A549 treated with DMSO at 1 μM for 4 hours (cell line): ENCODE measurements around the gene RNF121. TPM values are rescaled to one million over a fixed set of nuclear protein-coding genes. Genes with fewer than 3 reads are reported as not detected.

Source experiments
- total RNA-seq: library from RNA; stranded (reverse); fragments of 200-300 nt; extraction: Qiagen RNA extraction; gene quantifications from 5 replicates; pipeline ENCODE4 v1.2.3, GENCODE V29; 2022; ENCODE audit warnings: low read depth

The RNF121 gene
- total RNA-seq: 56.5 to 61.4 TPM (median 59.3 TPM) in 5 replicates

DNA sequence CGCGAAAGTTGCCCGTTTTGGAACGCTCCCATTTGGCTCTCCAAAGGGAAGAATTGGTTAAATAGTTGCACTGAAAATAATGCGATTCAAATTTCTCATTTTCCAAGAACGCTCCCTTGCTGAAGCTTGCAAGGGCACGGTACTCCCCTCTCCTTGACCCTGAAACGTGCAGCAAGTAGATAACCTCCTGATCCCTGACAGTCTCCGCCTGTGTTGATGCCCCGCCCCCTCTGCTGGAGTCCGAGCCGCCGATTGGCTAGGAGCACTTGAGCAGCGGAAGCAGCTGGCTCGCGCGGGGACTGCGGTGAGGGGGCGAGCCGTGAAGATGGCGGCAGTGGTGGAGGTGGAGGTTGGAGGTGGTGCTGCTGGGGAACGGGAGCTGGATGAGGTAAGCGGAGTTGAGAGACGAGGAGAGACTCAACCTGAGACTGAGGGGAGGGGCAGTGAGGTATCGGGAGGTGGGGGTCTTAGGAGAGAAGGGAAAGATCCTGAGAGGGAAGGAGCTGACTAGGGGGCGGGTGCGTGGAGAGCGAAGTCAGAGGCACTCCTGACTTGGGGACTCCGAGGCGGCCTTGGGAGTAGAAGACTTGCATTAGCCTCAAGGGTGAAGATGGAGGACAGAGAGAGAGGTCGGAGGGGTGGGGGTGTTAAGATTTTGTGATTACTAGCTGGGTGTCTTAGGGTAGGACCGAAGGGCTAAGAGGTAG lies at the start of gene RNF121:
Gene RNF121 (plus strand): TSS at position 310 of the 707 bp plus-strand sequence. CDS start 16 bp downstream, at position 326.

DNA sequence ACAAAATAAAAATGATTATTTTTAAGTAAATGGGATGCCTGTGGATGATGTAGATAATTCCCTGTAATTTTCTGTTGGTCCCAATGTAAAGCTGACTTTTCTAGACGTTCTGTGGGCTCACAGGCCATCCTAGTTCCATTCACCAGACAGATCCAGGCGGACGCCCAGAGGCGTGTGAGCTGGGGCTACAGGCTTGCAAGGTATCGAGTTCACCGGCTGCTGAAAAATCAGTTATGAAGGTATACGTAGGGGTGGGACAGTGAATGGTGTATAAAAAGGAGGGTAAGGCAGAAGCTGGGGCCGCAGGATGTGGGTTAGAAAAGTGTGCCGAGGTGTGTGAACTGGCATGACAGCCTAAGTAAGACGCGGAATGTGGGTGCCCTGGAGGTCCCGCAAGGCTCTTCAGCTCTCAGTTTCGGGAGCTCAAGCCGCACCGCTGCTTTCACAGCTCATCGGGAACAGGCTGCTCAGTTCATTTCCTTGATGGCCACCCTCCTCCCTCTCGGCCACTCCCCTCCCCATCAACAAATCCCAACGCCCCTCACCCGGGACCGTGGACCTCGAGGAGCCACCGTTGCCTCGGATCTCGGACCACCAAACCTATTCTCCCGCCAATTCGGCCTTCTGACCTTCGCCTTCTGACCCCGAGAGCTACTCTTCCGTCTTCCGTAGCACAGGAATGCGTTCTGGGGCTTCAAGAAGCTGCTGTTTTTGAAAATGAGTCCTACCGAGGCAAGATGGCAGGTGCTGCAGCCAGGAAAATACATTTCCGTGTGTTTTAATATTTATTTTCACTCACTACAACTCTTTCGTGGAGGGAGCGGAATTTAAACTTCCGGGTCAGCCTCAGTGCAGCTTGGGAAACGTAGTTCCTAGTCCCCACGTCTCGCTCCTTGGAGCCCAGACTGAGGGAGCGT lies 768 bp upstream of the RNF121 start, which contains the start of gene XNDC1N:
Gene XNDC1N (minus strand): TSS at position 775 of the 917 bp plus-strand sequence. CDS start 5,241 bp downstream, outside the sequence.

GRCh38 chr11:71998649-71999310 lies 69.9 kb downstream of the RNF121 start, which contains the start of gene IL18BP:
TSS of gene IL18BP (plus strand) at chr11:71998909. CDS start at chr11:71999985, 1,076 bp downstream.

Other genes with a start within 250 kb of the RNF121 start
- not detected in 5 replicates for gene DEFB108B, start 95.8 kb upstream of the RNF121 start, total RNA-seq
- gene DEFB131B, start 50.6 kb upstream of the RNF121 start, total RNA-seq: not detected in 5 replicates
- gene XNDC1N, start 452 bp upstream of the RNF121 start, total RNA-seq: 3.2 to 4.4 TPM (median 3.9 TPM) in 5 replicates
- gene IL18BP, start 69.9 kb downstream of the RNF121 start, total RNA-seq: 3.8 to 5.8 TPM (median 5.1 TPM) in 5 replicates
- gene NUMA1, start 151.5 kb downstream of the RNF121 start, total RNA-seq: 62.5 to 80.7 TPM (median 71.1 TPM) in 5 replicates
- 7.8 to 9.8 TPM (median 9.1 TPM) in 5 replicates for gene LRRC51, start 151.8 kb downstream of the RNF121 start, total RNA-seq
- gene LAMTOR1, start 174.3 kb downstream of the RNF121 start, total RNA-seq: 131 to 154 TPM (median 137 TPM) in 5 replicates
- not detected in 5 replicates for gene TOMT, start 176.9 kb downstream of the RNF121 start, total RNA-seq
- gene ANAPC15, start 183.6 kb downstream of the RNF121 start, total RNA-seq: 83.1 to 88.8 TPM (median 86.7 TPM) in 5 replicates
- 0.18 TPM in 1 of 5 replicates, not detected in the others for gene FOLR3, start 206.7 kb downstream of the RNF121 start, total RNA-seq